ENCODE results near the gene KIF18B. TPM values are rescaled to one million over a fixed set of nuclear protein-coding genes. Genes with fewer than 3 reads are reported as not detected.
A peak's percentile ranks its signal among the peaks of the same experiment; 100 is the strongest.

Gene KIF18B
- total and polyA plus RNA-seq, 2 of the 13 experiments (the other 11 are each of a cell fraction or from before 2014, with no cell fraction given) = 15.2 to 15.3 TPM

GRCh38 chr17:44899074-44899782 lies 48.3 kb downstream of the KIF18B start, which contains the start of gene EFTUD2 (continued):
- no peak for TF ChIP-seq ZEB1 (IDR thresholded peaks at IDR 0.05; ENCODE audit: insufficient replicate concordance, low read depth)
- peak; percentile 98 for TF ChIP-seq ZNF784 (CRISPR knock-in tag; IDR thresholded peaks at IDR 0.05; ENCODE audit: borderline replicate concordance)
- TF ChIP-seq CEBPZ (IDR thresholded peaks at IDR 0.05; ENCODE audit: low read length) = no peak
- TF ChIP-seq IRF1 (CRISPR knock-in tag; IDR thresholded peaks at IDR 0.05; ENCODE audit: low read depth) = no peak
- TF ChIP-seq PLSCR1 (CRISPR knock-in tag; IDR thresholded peaks at IDR 0.05; ENCODE audit: borderline replicate concordance) = no peak
- no peak for TF ChIP-seq ZBTB37 (CRISPR knock-in tag; IDR thresholded peaks at IDR 0.05)
- no peak for TF ChIP-seq ZNF629 (CRISPR knock-in tag; conservative IDR thresholded peaks at IDR 0.05)
- TF ChIP-seq CBFB (CRISPR knock-in tag; IDR thresholded peaks at IDR 0.05) = peak; percentile 95
- TF ChIP-seq BORCS8-MEF2B (CRISPR knock-in tag; IDR thresholded peaks at IDR 0.05) = peak; percentile 96
- TF ChIP-seq RNF219 (CRISPR knock-in tag; IDR thresholded peaks at IDR 0.05) = peak; percentile 28; the same call in 1 of the 2 replicates
- TF ChIP-seq ZNF232 (CRISPR knock-in tag; IDR thresholded peaks at IDR 0.05; ENCODE audit: borderline replicate concordance) = peak; percentile 93
- TF ChIP-seq NR2F1 (CRISPR knock-in tag; IDR thresholded peaks at IDR 0.05) = no peak; a peak in 1 of 4 replicates
- TF ChIP-seq ZBTB39 (CRISPR knock-in tag; IDR thresholded peaks at IDR 0.05) = peak; percentile 55; the same call in 1 of the 2 replicates
- TF ChIP-seq ZNF235 (CRISPR knock-in tag; IDR thresholded peaks at IDR 0.05; ENCODE audit: borderline replicate concordance) = 0 out of 2 replicates have a peak, but pooled peaks have one; percentile 71
- peak; percentile 98 for TF ChIP-seq MEIS1 (CRISPR knock-in tag; IDR thresholded peaks at IDR 0.05; ENCODE audit: borderline replicate concordance)
